Esophagus muscularis mucosa (tissue), 3 donors: ENCODE results near the gene SST.

ENCODE experiments used
- EP300 ChIP-seq: sonication (generic); formaldehyde crosslinking; IDR thresholded peaks from one replicate; pipeline ENCODE4 v1.6.1; 2017; ENCODE audit warnings: antibody characterized with exemption
- TF ChIP-seq, protein P1 (sequence below), 3 experiments: fragments of 200-600 bp in 2 of 3; fragments of 450-650 bp in 1 of 3; sonication (generic) in 2 of 3; IDR thresholded peaks; one replicate each; pipeline ENCODE4 v1.5.1; 2017 to 2019; ENCODE audit warnings: antibody characterized with exemption in 3 of 3, mild to moderate bottlenecking in 2 of 3, moderate library complexity in 1 of 3

DNA sequence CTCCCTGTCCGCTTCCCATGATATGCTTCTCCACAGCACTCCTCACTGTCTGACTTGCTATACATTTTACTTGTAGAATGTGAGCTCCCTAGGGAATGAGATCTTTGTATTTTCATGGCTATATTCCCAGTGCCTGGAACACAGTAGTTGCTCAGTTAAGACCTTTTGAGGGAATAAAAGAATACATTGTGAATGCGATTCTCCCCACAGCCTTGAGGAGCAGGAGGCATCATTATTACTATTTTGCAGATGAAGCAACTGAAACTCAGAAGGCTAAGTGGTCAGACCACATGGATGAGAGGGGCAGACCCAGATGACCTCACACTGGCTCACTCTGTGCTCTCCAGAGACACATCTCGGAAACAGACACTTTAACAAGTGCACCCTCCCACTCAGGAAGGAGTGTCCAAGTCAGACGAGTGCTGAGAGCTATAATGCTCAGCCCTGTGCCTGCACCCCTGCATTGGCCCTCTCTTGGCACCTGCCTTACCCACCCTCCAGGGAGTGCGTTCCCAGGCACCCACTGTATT is 46.8 kb downstream of the SST start:
- TF ChIP-seq, protein P1, sequence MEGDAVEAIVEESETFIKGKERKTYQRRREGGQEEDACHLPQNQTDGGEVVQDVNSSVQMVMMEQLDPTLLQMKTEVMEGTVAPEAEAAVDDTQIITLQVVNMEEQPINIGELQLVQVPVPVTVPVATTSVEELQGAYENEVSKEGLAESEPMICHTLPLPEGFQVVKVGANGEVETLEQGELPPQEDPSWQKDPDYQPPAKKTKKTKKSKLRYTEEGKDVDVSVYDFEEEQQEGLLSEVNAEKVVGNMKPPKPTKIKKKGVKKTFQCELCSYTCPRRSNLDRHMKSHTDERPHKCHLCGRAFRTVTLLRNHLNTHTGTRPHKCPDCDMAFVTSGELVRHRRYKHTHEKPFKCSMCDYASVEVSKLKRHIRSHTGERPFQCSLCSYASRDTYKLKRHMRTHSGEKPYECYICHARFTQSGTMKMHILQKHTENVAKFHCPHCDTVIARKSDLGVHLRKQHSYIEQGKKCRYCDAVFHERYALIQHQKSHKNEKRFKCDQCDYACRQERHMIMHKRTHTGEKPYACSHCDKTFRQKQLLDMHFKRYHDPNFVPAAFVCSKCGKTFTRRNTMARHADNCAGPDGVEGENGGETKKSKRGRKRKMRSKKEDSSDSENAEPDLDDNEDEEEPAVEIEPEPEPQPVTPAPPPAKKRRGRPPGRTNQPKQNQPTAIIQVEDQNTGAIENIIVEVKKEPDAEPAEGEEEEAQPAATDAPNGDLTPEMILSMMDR (IDR thresholded peaks at IDR 0.05), result no peak
- TF ChIP-seq EP300, result no peak
